Activated naive CD8-positive, alpha-beta T cell treated with anti-CD3 and anti-CD28 coated beads, Interleukin-2, amount 10 ng/mL, durations not matched to agents 7 days and 5 days (primary cell): ENCODE measurements around the gene KSR2. TPM values are rescaled to one million over a fixed set of nuclear protein-coding genes. Genes with fewer than 3 reads are reported as not detected.

Source experiments
- ATAC-seq: fragments of 150-1000 bp; cut with Tn5 transposase; one replicate; pipeline ENCODE4 v1.10.0; 2021; ENCODE audit warnings: low read depth, moderate library complexity
- POLR2A ChIA-PET: fragments of 350-600 bp; sonication (Branson Sonifier 250); formaldehyde crosslinking; loops from one replicate; lab custom pipeline; 2021; ENCODE audit warnings: antibody characterized with exemption; lab: Charles Lee
- DNase-seq: peaks from one replicate; pipeline ENCODE4 v3.0.0; 2021
- H3K27ac Mint-ChIP-seq: one replicate; pipeline ENCODE4 v1.8.0; 2022; ENCODE audit warnings: mild to moderate bottlenecking, mixed read lengths
- H3K27me3 Mint-ChIP-seq: one replicate; pipeline ENCODE4 v1.8.0; 2022; ENCODE audit warnings: mild to moderate bottlenecking, moderate library complexity, mixed read lengths
- H3K36me3 Mint-ChIP-seq: one replicate; pipeline ENCODE4 v1.8.0; 2021; ENCODE audit warnings: mild to moderate bottlenecking, mixed read lengths
- H3K4me1 Mint-ChIP-seq: one replicate; pipeline ENCODE4 v1.8.0; 2021; ENCODE audit warnings: mixed read lengths
- H3K4me3 Mint-ChIP-seq: one replicate; pipeline ENCODE4 v1.8.0; 2022; ENCODE audit warnings: mild to moderate bottlenecking, moderate library complexity, mixed read lengths
- H3K9me3 Mint-ChIP-seq: one replicate; pipeline ENCODE4 v1.8.0; 2021; ENCODE audit warnings: mixed read lengths
- total RNA-seq, 2 experiments: library from RNA; stranded (reverse); gene quantifications; one replicate each; pipeline ENCODE4 v1.2.3, GENCODE V29; 2021

Gene KSR2
- total RNA-seq, 2 experiments from 2014 or later = not detected

GRCh38 chr12:117523971-117524370 is 444.8 kb downstream of the KSR2 start:
- ATAC-seq = no peak

DNA sequence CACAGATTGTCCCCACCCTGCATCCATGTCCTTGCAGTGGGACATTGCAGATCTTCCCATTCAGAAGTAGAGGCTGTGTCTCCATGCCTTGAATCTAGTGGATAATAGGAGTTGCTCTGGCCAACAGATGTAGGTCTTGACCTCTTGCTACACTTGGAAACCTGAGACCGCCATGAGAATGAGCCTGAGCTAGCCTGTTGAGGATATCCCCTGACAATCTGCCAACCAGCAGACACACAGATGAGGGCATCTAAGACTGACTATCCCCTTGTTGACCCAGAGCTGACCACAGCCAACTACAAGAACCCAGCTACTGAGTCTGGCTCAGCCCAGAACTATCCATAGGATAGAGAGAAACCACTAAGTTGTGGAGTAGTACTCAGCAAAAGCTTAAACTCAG is 446.2 kb downstream of the KSR2 start:
- Mint-ChIP-seq H3K9me3 (no peaks in the 10 kb centered on the region), H3K4me1 (no peaks in the 10 kb centered on the region), H3K36me3 (no peaks in the 10 kb centered on the region), H3K4me3 (no peak overlapping the region), H3K27me3 (no peaks in the 10 kb centered on the region), H3K27ac (no peak overlapping the region)
- POLR2A ChIA-PET = no interaction called here
- DNase-seq (no peak), ATAC-seq (no peak)

More at GRCh38 chr12:117523971-117524370, 444.8 kb downstream of the KSR2 start:
- DNase-seq = no peak
- Mint-ChIP-seq H3K9me3 (no peaks in the 10 kb centered on the region), H3K27ac (no peak overlapping the region), H3K36me3 (no peaks in the 10 kb centered on the region), H3K27me3 (no peaks in the 10 kb centered on the region), H3K4me3 (no peak overlapping the region), H3K4me1 (no peaks in the 10 kb centered on the region)
- POLR2A ChIA-PET = no interaction called here

DNA sequence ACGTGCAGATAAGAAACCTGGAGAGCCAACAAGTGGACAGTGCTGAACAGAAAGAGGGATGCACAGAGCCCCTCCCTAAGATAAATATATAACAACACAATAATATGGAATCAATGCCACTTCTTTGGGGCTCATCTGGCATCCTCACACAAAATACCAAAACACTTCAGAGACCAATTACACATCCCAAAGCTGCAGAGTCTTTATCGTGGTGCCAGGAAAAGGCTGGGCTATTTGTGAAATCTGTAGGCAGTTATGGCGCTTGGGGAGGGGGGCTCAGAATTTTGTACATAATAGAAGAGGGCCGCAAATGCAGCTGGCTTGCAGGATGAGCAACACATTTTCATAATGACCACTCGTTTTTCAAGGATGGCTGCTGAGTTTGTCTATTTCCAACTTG is 446.9 kb downstream of the KSR2 start:
- DNase-seq (no peak), ATAC-seq (no peak)
- H3K4me1 Mint-ChIP-seq = no peaks in the 10 kb centered on the region
- no peaks in the 10 kb centered on the region for H3K27me3 Mint-ChIP-seq
- H3K36me3 Mint-ChIP-seq = no peaks in the 10 kb centered on the region
- no peak overlapping the region for H3K27ac Mint-ChIP-seq
- H3K4me3 Mint-ChIP-seq = no peak overlapping the region
- no peaks in the 10 kb centered on the region for H3K9me3 Mint-ChIP-seq
- POLR2A ChIA-PET = no interaction called here

- Mint-ChIP-seq H3K27ac (no peak overlapping the region), H3K27me3 (no peaks in the 10 kb centered on the region), H3K9me3 (no peaks in the 10 kb centered on the region), H3K36me3 (no peaks in the 10 kb centered on the region), H3K4me1 (no peaks in the 10 kb centered on the region), H3K4me3 (no peak overlapping the region)
- no peak for DNase-seq
- no peak for ATAC-seq
- POLR2A ChIA-PET = no interaction called here
Observed at GRCh38 chr12:117521346-117521745, 447.4 kb downstream of the KSR2 start.

GRCh38 chr12:117518594-117519270 is 450.1 kb downstream of the KSR2 start:
- no peak for ATAC-seq
- Mint-ChIP-seq H3K27ac (no peak overlapping the region), H3K9me3 (no peaks in the 10 kb centered on the region)

DNA sequence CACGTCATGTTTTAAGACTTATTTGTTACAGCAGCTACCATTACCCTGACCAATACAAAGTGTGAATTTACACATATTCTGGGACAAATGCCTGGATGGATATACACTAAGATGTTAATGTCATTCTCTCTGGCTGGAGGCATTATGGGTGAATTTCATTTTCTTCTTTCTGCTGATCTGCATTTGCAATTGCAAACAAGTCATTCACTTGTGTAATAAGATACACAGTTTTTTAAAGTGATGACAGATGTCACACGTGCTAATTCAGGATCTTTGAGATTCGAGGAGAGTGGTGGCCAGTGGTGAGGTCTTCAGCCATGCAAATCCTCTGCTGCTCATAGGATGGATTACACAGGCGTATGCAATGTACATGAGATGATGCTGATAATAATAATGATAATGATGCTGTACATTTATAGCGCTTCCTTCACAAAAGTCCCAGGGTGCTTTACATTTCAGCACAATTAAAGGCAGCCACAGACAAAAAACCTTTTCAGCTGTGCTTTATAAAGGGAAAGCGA is 451.5 kb downstream of the KSR2 start:
- Mint-ChIP-seq H3K9me3 (no peaks in the 10 kb centered on the region), H3K27ac (no peak overlapping the region), H3K4me1 (no peaks in the 10 kb centered on the region), H3K4me3 (no peak overlapping the region), H3K36me3 (no peaks in the 10 kb centered on the region), H3K27me3 (no peaks in the 10 kb centered on the region)
- no peak for DNase-seq
- no peak for ATAC-seq
- POLR2A ChIA-PET = no interaction called here

More at GRCh38 chr12:117518594-117519270, 450.1 kb downstream of the KSR2 start:
- H3K4me3 Mint-ChIP-seq = no peak overlapping the region
- no peak for DNase-seq
- H3K27me3 Mint-ChIP-seq = no peaks in the 10 kb centered on the region
- POLR2A ChIA-PET = no interaction called here
- no peaks in the 10 kb centered on the region for H3K36me3 Mint-ChIP-seq
- no peaks in the 10 kb centered on the region for H3K4me1 Mint-ChIP-seq

DNA sequence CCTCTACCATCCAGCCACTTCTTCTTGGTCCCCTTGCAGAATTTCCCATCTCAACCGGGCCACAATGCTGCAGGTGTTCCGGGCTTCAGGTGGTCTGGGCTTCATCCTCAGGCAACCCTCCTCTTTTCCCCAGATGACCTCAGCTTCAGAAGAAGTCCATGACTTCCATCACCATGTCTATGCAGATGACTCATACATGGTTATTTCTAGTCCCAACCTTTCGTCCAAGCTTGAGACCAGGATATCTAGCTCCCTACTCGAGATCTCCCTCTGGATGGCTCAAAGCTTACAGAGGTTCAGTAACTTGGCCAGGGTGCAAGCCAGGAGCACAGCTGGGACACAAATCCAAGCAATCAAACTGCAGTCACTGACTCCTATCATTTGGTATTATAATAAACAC is 452.8 kb downstream of the KSR2 start:
- Mint-ChIP-seq H3K4me3 (no peak overlapping the region), H3K9me3 (no peaks in the 10 kb centered on the region), H3K4me1 (no peaks in the 10 kb centered on the region), H3K27ac (no peak overlapping the region), H3K36me3 (no peaks in the 10 kb centered on the region), H3K27me3 (no peaks in the 10 kb centered on the region)
- POLR2A ChIA-PET = no interaction called here
- ATAC-seq (no peak), DNase-seq (no peak)

GRCh38 chr12:117514016-117514415 is 454.8 kb downstream of the KSR2 start:
- Mint-ChIP-seq H3K9me3 (no peaks in the 10 kb centered on the region), H3K27ac (no peak overlapping the region), H3K36me3 (no peaks in the 10 kb centered on the region), H3K27me3 (no peaks in the 10 kb centered on the region), H3K4me1 (no peaks in the 10 kb centered on the region), H3K4me3 (no peak overlapping the region)
- ATAC-seq (no peak), DNase-seq (no peak)
- POLR2A ChIA-PET = no interaction called here

DNA sequence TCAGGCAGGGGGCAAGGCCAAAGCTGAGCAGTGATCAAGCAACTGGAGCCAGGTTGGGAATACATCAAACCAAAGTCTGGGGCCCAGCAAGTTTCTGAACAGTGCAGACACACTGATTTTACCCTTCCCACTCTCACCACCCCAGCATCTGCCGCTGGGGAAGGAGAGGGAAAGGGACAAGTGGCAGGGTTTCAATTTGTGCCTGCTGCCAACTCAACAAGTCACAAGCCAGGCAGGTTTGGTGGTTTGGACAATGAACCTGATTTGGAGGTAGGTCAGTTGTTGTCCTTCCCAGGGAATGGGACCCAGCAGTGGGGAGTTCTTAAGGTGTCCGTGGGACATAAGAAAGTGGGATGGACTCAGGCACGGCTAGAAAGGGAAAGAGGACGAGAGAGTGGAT is 455.4 kb downstream of the KSR2 start:
- DNase-seq = no peak
- POLR2A ChIA-PET = no interaction called here
- Mint-ChIP-seq H3K27ac (no peak overlapping the region), H3K4me3 (no peak overlapping the region), H3K9me3 (no peaks in the 10 kb centered on the region), H3K27me3 (no peaks in the 10 kb centered on the region), H3K36me3 (no peaks in the 10 kb centered on the region), H3K4me1 (no peaks in the 10 kb centered on the region)
- ATAC-seq = no peak

DNA sequence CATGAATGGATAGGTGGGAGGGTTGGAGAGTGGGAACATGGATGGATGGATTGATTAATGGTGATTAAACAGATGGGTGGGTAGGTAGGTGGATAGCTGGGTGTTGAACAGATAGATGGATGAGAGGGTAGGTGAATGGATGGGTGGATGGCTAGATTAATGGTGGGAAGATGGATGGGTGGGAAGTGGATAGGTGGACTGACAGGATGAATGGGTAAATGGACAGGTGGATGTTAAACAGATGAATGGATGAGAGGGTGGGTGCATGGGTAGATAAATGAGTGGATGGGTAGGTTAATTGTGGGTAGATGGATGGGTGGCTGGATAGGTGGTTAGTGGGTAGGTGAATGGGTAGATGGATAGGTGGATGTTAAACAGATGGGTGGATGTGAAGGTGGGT is 460.3 kb downstream of the KSR2 start:
- POLR2A ChIA-PET = no interaction called here
- H3K27me3 Mint-ChIP-seq = peaks cover 2% of the 10 kb centered on the region

GRCh38 chr12:117507548-117507947 is 461.2 kb downstream of the KSR2 start:
- no peak overlapping the region for H3K27ac Mint-ChIP-seq
- no peaks in the 10 kb centered on the region for H3K9me3 Mint-ChIP-seq
- no peaks in the 10 kb centered on the region for H3K36me3 Mint-ChIP-seq
- DNase-seq = no peak
- POLR2A ChIA-PET = no interaction called here
- no peak overlapping the region for H3K4me3 Mint-ChIP-seq
- H3K27me3 Mint-ChIP-seq = peaks cover 2% of the 10 kb centered on the region
- H3K4me1 Mint-ChIP-seq = no peaks in the 10 kb centered on the region
- ATAC-seq = no peak

More for the DNA sequence above, 460.3 kb downstream of the KSR2 start:
- ATAC-seq (no peak), DNase-seq (no peak)
- Mint-ChIP-seq H3K4me1 (no peaks in the 10 kb centered on the region), H3K36me3 (no peaks in the 10 kb centered on the region), H3K9me3 (no peaks in the 10 kb centered on the region), H3K4me3 (no peak overlapping the region), H3K27ac (no peak overlapping the region)

DNA sequence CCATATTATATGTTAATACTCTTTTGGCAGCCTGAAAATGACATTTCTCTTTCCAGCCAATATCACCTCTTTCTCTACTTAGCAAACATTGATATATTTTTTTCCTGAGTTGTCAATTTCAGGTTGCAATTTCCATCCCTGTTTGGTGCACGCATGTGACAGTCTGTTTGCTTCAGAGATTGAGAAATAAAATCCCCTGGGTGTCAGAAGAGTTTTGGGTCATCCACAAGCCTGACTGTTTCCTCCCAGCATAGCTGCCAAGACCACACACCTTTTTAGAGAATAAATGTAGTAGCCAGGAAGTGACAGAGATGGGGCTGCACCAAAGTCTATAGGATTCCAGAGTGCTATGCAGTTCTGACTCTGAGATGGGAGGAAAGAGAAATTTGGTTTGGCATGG is 462.5 kb downstream of the KSR2 start:
- POLR2A ChIA-PET = no interaction called here
- H3K36me3 Mint-ChIP-seq = no peaks in the 10 kb centered on the region
- ATAC-seq = no peak

GRCh38 chr12:117502633-117503032 is 466.2 kb downstream of the KSR2 start:
- Mint-ChIP-seq H3K4me3 (no peak overlapping the region), H3K36me3 (no peaks in the 10 kb centered on the region), H3K27ac (no peak overlapping the region), H3K4me1 (no peaks in the 10 kb centered on the region), H3K9me3 (no peaks in the 10 kb centered on the region), H3K27me3 (peaks cover under 1% of the 10 kb centered on the region)
- ATAC-seq = no peak
- POLR2A ChIA-PET = no interaction called here
- no peak for DNase-seq

More for the DNA sequence above, 462.5 kb downstream of the KSR2 start:
- Mint-ChIP-seq H3K9me3 (no peaks in the 10 kb centered on the region), H3K4me3 (no peak overlapping the region), H3K27me3 (peaks cover 2% of the 10 kb centered on the region), H3K27ac (no peak overlapping the region), H3K4me1 (no peaks in the 10 kb centered on the region)
- DNase-seq = no peak

GRCh38 chr12:117502233-117502632 is 466.6 kb downstream of the KSR2 start:
- DNase-seq = no peak
- Mint-ChIP-seq H3K36me3 (no peaks in the 10 kb centered on the region), H3K4me3 (no peak overlapping the region), H3K27me3 (no peaks in the 10 kb centered on the region), H3K4me1 (no peaks in the 10 kb centered on the region), H3K9me3 (no peaks in the 10 kb centered on the region), H3K27ac (no peak overlapping the region)
- ATAC-seq = no peak
- POLR2A ChIA-PET = no interaction called here
